Daoy (cell line): ENCODE measurements around the gene PARP12. TPM values are rescaled to one million over a fixed set of nuclear protein-coding genes. Genes with fewer than 3 reads are reported as not detected.
"Not testable (repeated sequence)": the region's sequence is repeated elsewhere in the genome, so short reads cannot be mapped to it uniquely, and the experiment has no call there.

ENCODE experiments used
- DNase-seq: peaks from one replicate; pipeline ENCODE4 v3.0.0-alpha.2; 2015; ENCODE audit warnings: low read depth
- total RNA-seq: library from RNA; depleted of rRNA; stranded (reverse); fragments of >200 nt; shearing (Covaris generic); gene quantifications from 2 replicates; pipeline ENCODE4 v1.2.3, GENCODE V29; 2014; rRNA removed

The PARP12 gene
- total RNA-seq: 22.8 and 34.8 TPM in 2 replicates

GRCh38 chr7:140062528-140063299, at the start of gene PARP12:
Gene PARP12 (minus strand): TSS chr7:140062951. CDS start chr7:140062847, 104 bp downstream.
- DNase-seq: peak; percentile 92

- DNase-seq: not testable (repeated sequence)
These were observed 46.0 kb upstream of the PARP12 start for GRCh38 chr7:140108777-140109176.

- DNase-seq: no peak
These were observed 33.7 kb upstream of the PARP12 start for GRCh38 chr7:140096459-140096858.

GRCh38 chr7:140093375-140093774, 30.6 kb upstream of the PARP12 start:
- no peak for DNase-seq

GRCh38 chr7:140085447-140085846, 22.7 kb upstream of the PARP12 start:
- no peak for DNase-seq

GRCh38 chr7:140084972-140085371, 22.2 kb upstream of the PARP12 start:
- no peak for DNase-seq

- DNase-seq: no peak
These were observed 21.4 kb upstream of the PARP12 start for GRCh38 chr7:140084142-140084655.

- no peak for DNase-seq
These were observed 20.0 kb upstream of the PARP12 start for GRCh38 chr7:140082770-140083169.

GRCh38 chr7:140081774-140082425, 19.1 kb upstream of the PARP12 start:
- peak; percentile 32 for DNase-seq

GRCh38 chr7:140080919-140081318, 18.2 kb upstream of the PARP12 start:
- no peak for DNase-seq

- DNase-seq: peak; percentile 68
These were observed 16.4 kb upstream of the PARP12 start for GRCh38 chr7:140079121-140079536.

GRCh38 chr7:140078392-140078791, 15.6 kb upstream of the PARP12 start:
- DNase-seq: no peak

- DNase-seq: no peak
These were observed 12.0 kb upstream of the PARP12 start for GRCh38 chr7:140074780-140075179.

- no peak for DNase-seq
These were observed 7.8 kb upstream of the PARP12 start for GRCh38 chr7:140070546-140070945.

GRCh38 chr7:140069298-140069949, 6.7 kb upstream of the PARP12 start:
- DNase-seq: no peak

- DNase-seq: no peak
These were observed 5.3 kb upstream of the PARP12 start for GRCh38 chr7:140068033-140068432.

- DNase-seq: no peak
These were observed 4.3 kb upstream of the PARP12 start for GRCh38 chr7:140067052-140067451.

GRCh38 chr7:140062118-140062527, 628 bp downstream of the PARP12 start:
- peak; percentile 33 for DNase-seq

GRCh38 chr7:140061607-140061930, 1.2 kb downstream of the PARP12 start:
- no peak for DNase-seq

- peak; percentile 42 for DNase-seq
These were observed 1.8 kb downstream of the PARP12 start for GRCh38 chr7:140060788-140061606.

- peak; percentile 25 for DNase-seq
These were observed 2.5 kb downstream of the PARP12 start for GRCh38 chr7:140060243-140060630.
